Stimulated activated CD8-positive, alpha-beta memory T cell treated with anti-CD3 and anti-CD28 coated beads, Interleukin-7, amount 100 ng/mL, for 48 hours (primary cell): Measurements from ENCODE around the gene TAP1.
"Not testable (repeated sequence)": the region's sequence is repeated elsewhere in the genome, so short reads cannot be mapped to it uniquely, and the experiment has no call there.

ENCODE experiments used
- DNase-seq, 2 donors: peaks; one replicate each; pipeline ENCODE4 v3.0.0-alpha.2; 2020; ENCODE audit warnings: low read depth in 1 of 2; ENCODE audit errors: extremely low read depth in 1 of 2

The TAP1 gene

DNA sequence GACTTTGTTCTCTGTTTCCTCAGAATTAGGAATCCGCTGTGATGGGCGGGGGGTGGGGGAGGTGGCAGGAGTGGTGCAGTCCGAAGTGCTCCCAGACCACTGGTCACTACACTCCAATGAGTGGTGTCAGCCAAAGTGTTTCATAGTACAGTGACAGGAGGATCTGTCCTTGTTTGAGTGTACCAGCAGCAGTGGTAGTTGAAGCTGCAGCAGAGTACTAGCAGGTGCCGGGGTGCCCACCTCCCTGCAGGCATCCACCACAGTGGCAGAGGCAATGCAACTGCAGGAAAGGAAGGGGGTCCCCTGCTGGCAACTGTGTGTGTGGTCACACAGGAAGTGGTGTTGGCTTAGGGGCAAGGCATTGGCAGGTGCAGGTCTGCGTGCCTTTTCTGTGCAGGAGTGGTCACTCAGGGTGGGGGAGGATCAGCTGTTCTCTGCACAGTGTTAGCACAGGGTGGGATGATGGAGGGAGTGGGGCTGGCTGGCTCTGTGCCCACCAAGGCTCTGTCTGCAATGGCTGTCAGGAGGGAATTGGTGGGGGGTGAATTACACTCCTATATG, 46.4 kb downstream of the TAP1 start:
- no peak for DNase-seq

DNA sequence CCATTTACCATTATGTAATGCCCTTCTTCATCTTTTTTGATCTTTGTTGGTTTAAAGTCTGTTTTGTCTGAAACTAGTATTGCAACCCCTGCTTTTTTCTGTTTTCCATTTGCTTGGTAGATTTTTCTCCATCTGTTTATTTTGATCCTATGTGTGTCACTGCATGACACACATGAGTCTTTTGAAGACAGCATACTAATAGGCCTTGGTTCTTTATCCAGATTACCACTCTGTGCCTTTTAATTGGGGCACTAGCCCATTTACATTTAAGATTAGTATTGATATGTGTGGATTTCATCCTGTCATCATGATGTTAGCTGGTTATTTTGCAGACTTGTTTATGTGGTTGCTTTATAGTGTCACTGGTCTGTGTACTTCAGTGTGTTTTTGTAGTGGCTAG, 48.1 kb downstream of the TAP1 start:
- not testable (repeated sequence) for DNase-seq

DNA sequence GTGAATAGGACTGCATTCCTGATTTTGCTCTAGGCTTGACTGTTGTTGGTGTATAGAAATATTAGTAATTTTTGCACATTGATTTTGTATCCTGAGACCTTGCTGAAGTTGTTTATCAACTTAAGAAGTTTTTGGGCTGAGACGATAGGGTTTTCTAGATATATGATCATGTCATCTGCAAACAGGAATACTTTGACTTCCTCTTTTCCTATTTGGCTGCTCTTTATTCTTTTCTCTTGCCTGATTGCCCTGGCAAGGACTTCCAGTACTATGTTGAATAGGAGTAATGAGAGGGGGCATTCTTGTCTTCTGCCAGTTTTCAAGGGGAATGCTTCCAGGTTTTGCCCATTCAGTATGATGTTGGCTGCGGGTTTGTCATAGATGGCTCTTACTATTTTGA, 50.1 kb downstream of the TAP1 start:
- no peak for DNase-seq

DNA sequence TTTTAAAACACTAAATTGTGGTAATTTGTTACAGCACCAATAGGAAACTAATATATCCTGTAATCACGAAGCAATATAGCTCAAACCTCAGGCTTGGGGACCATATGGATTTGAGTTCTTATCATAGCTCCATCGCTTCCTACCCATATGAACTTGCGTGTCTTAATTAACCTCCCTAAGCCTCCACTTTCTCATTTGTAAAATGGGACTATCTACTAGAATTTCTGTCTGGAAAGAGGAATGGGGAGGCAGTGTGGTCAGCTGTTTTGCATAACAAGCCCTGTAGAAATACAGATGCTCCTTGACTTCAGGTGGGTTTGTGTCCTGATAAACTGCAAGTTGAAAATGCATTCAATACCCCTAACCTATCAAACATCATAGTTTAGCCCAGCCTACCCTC, 53.8 kb downstream of the TAP1 start:
- DNase-seq = no peak

DNA sequence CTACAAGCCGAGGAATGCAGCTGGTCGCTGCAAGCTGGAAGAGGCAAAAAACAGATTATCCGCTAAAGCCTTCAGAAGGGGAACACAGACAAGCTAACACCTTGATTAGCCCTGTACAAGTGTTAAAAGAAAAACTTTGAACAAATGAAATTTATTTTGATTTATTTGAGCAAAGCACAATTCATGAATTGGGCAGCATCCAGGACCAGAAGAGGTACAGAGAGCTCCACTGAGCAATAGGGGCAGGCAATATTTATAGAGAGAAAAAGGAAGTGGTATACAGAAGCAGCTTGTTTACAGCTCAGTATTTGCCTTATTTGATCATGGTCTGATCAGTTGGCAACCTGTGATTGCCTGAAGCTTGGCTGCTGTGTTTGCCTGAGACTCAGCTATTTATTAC, 54.3 kb downstream of the TAP1 start:
- no peak for DNase-seq

DNA sequence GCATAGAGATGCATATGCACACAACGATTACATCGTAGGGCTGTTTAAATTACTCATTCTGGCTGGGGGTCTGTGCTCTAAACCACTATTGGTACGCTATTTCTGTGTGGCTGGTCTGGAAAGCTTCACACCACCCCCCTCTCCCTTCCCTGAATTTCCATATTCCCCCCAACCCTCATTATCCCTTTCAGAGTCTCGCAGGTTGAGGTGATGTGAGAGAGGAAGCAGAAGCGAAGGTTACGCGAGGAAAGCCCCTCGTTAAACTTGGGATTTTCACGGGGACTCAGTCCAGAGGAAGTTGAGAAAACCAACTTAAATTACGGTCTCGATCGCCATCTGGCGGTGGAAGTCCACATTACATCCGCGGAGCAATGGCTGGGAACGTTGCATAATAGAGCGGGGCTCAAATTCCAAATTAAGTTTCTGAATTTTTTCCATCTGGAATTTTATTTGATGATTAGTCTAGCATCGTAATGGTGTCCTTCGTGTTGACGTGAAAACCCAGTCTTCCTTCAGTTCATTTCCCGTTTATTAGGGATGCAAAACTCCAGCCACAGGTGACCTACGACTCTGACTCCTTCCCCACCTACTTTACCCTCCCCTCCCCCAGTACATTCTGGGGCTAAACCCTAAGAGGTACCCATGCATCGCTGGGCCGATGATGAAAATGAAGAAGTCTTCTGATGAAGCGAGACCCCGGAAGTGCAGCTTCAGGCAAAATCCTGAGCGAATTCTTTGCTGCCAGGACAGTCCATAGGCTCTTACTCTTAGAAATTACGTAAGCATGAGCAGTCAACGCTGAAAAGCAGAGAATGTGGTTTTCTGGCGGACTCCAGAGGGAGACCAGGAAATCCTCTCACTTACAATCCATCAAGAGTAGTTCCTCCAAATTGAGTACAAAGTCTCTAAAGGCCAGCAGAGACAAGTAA, 56.4 kb downstream of the TAP1 start:
- peak; percentile 25 to 39 for DNase-seq
